Tibial nerve (tissue), 4 donors: Measurements from ENCODE around the gene C11orf97.

ENCODE experiments used
- CTCF ChIP-seq, 5 experiments: fragments of 200-600 bp in 3 of 5; fragments of 450-650 bp in 2 of 5; sonication (generic) in 3 of 5; IDR thresholded peaks; one replicate each; pipeline ENCODE4 v1.5.1; 2016 to 2019; ENCODE audit warnings: antibody characterized with exemption in 5 of 5, mild to moderate bottlenecking in 3 of 5, moderate library complexity in 2 of 5
- EP300 ChIP-seq, 2 donors: sonication (generic); formaldehyde crosslinking; IDR thresholded peaks; one replicate each; pipeline ENCODE4 v1.6.1; 2017; ENCODE audit warnings: antibody characterized with exemption in 2 of 2, mild to moderate bottlenecking in 1 of 2
- POLR2A ChIP-seq, 2 donors: fragments of 450-650 bp; IDR thresholded peaks; one replicate each; pipeline ENCODE4 v1.6.1; 2017; ENCODE audit warnings: antibody characterized with exemption in 2 of 2, mild to moderate bottlenecking in 2 of 2, moderate library complexity in 2 of 2

- TF ChIP-seq CTCF (IDR thresholded peaks at IDR 0.05) = no peak
- TF ChIP-seq EP300 (IDR thresholded peaks at IDR 0.05) = no peak
- no peak for TF ChIP-seq POLR2A (IDR thresholded peaks at IDR 0.05)
Observed at GRCh38 chr11:94546162-94546470, 33.9 kb downstream of the C11orf97 start.
